OCI-LY3 (cell line): Measurements from ENCODE around the gene VOPP1.

Experiments
- EZH2phosphoT487 ChIP-seq: fragments of 200-600 bp; shearing (Covaris generic); IDR thresholded peaks from 2 replicates; pipeline ENCODE4 v1.6.1; 2018; ENCODE audit warnings: antibody characterized with exemption, mixed run types, low read depth
- TF ChIP-seq, protein P1 (sequence below): fragments of 200-600, 300-600 bp; sonication (generic); IDR thresholded peaks from 2 replicates; pipeline ENCODE4 v1.5.1; 2014; ENCODE audit warnings: antibody characterized with exemption, low read length, low read depth

GRCh38 chr7:55499591-55499990 is 72.7 kb downstream of the VOPP1 start:
- TF ChIP-seq, protein P1, sequence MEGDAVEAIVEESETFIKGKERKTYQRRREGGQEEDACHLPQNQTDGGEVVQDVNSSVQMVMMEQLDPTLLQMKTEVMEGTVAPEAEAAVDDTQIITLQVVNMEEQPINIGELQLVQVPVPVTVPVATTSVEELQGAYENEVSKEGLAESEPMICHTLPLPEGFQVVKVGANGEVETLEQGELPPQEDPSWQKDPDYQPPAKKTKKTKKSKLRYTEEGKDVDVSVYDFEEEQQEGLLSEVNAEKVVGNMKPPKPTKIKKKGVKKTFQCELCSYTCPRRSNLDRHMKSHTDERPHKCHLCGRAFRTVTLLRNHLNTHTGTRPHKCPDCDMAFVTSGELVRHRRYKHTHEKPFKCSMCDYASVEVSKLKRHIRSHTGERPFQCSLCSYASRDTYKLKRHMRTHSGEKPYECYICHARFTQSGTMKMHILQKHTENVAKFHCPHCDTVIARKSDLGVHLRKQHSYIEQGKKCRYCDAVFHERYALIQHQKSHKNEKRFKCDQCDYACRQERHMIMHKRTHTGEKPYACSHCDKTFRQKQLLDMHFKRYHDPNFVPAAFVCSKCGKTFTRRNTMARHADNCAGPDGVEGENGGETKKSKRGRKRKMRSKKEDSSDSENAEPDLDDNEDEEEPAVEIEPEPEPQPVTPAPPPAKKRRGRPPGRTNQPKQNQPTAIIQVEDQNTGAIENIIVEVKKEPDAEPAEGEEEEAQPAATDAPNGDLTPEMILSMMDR: no peak
- no peak for TF ChIP-seq EZH2phosphoT487
